T-cell (primary cell): ENCODE data around the gene VAPA. TPM values are rescaled to one million over a fixed set of nuclear protein-coding genes. Genes with fewer than 3 reads are reported as not detected.

Experiments used
- ATAC-seq, 4 experiments: fragments of 200-7000 bp in 3 of 4; fragments of 150-1000 bp in 1 of 4; cut with Tn5 transposase; replicated peaks in 1 of 4; 1 replicate in 3 of 4; 2 replicates in 1 of 4; pipeline ENCODE4 v1.10.0; 2021; ENCODE audit warnings: moderate library complexity in 3 of 4, mild to moderate bottlenecking in 2 of 4, moderate number of reproducible peaks in 1 of 4
- CTCF ChIA-PET, 2 donors: fragments of 300-600 bp; sonication (Branson Sonifier 250); formaldehyde crosslinking; loops; one replicate each; lab custom pipeline; 2022; ENCODE audit warnings: antibody characterized with exemption in 2 of 2; lab: Charles Lee
- POLR2A ChIA-PET, 2 donors: fragments of 300-600 bp; sonication (Branson Sonifier 250); formaldehyde crosslinking; loops; one replicate each; lab custom pipeline; 2022; ENCODE audit warnings: antibody characterized with exemption in 2 of 2; lab: Charles Lee
- DNase-seq, 35 experiments: peaks; one replicate each; pipeline versions ENCODE4 v3.0.0 to v3.0.0-alpha.2; 2013 to 2023
- H3K27ac ChIP-seq: one replicate; pipeline ENCODE4 v1.5.1; 2013; ENCODE audit warnings: low read length
- H3K27me3 ChIP-seq, 2 experiments: replicated peaks in 1 of 2; 1 replicate in 1 of 2; 2 replicates in 1 of 2; pipeline versions ENCODE4 v1.6.1 to v1.7.0; 2013; ENCODE audit warnings: low read length in 1 of 2, mixed read lengths in 1 of 2; ENCODE audit not compliant: control insufficient read depth in 2 of 2, insufficient read depth in 2 of 2; ENCODE audit errors: extremely low read depth in 1 of 2
- H3K36me3 ChIP-seq, 2 donors: 1 replicate in 1 of 2; 2 replicates in 1 of 2; pipeline versions ENCODE4 v1.6.1 to v1.7.0; 2013; ENCODE audit warnings: low read length in 1 of 2; ENCODE audit not compliant: control insufficient read depth in 2 of 2, insufficient read depth in 1 of 2; ENCODE audit errors: extremely low read depth in 1 of 2
- H3K4me1 ChIP-seq, 2 experiments: 1 replicate in 1 of 2; 2 replicates in 1 of 2; pipeline versions ENCODE4 v1.6.1 to v1.7.0; 2013; ENCODE audit warnings: low read length in 2 of 2, mixed read lengths in 1 of 2; ENCODE audit not compliant: insufficient read depth in 2 of 2, control insufficient read depth in 1 of 2; ENCODE audit errors: extremely low read depth in 1 of 2
- H3K4me3 ChIP-seq, 2 donors: 1 replicate in 1 of 2; 2 replicates in 1 of 2; pipeline versions ENCODE4 v1.5.1 to v1.7.0; 2013; ENCODE audit warnings: mild to moderate bottlenecking in 2 of 2, low read length in 1 of 2, moderate library complexity in 1 of 2; ENCODE audit not compliant: control insufficient read depth in 1 of 2; ENCODE audit errors: extremely low read depth in 1 of 2
- H3K9me3 ChIP-seq: 2 replicates; pipeline ENCODE4 v1.7.0; 2013
- H3K27ac Mint-ChIP-seq, 2 donors: one replicate each; pipeline ENCODE4 v1.8.0; 2020 to 2021; ENCODE audit warnings: mild to moderate bottlenecking in 2 of 2, mixed read lengths in 2 of 2
- H3K27me3 Mint-ChIP-seq, 2 donors: one replicate each; pipeline ENCODE4 v1.8.0; 2021 to 2022; ENCODE audit warnings: mixed read lengths in 2 of 2
- H3K36me3 Mint-ChIP-seq: one replicate; pipeline ENCODE4 v1.8.0; 2021; ENCODE audit warnings: mixed read lengths
- H3K4me1 Mint-ChIP-seq, 3 donors: one replicate each; pipeline ENCODE4 v1.8.0; 2020 to 2022; ENCODE audit warnings: mixed read lengths in 3 of 3, mild to moderate bottlenecking in 1 of 3
- H3K4me3 Mint-ChIP-seq, 3 donors: one replicate each; pipeline ENCODE4 v1.8.0; 2020 to 2022; ENCODE audit warnings: mild to moderate bottlenecking in 3 of 3, mixed read lengths in 3 of 3, moderate library complexity in 3 of 3
- H3K9me3 Mint-ChIP-seq, 3 donors: one replicate each; pipeline ENCODE4 v1.8.0; 2020 to 2022; ENCODE audit warnings: mixed read lengths in 3 of 3
- WGBS: methylation state at CpG from one replicate; pipeline ENCODE4 v1.1.5; 2013; ENCODE audit warnings: missing lambda C conversion rate; ENCODE audit not compliant: insufficient coverage; 5-methylcytosine and 5-hydroxymethylcytosine counted together
- total RNA-seq, 35 experiments: library from RNA in 6 of 35; stranded (reverse) in 6 of 35; fragments of 120-200 nt in 1 of 35; gene quantifications; one replicate each; pipeline versions ENCODE4 v1.2.1 to v1.2.4 and lab custom pipeline; 2013 to 2026

Gene VAPA
- 100 to 1,000 TPM; 116 to 157 (median 119) TPM for total RNA-seq
- 137 TPM for total RNA-seq (2013)
- total RNA-seq (lab: John Stamatoyannopoulos, UW), result 125 to 261 (median 176) reads per million in 29 experiments

DNA sequence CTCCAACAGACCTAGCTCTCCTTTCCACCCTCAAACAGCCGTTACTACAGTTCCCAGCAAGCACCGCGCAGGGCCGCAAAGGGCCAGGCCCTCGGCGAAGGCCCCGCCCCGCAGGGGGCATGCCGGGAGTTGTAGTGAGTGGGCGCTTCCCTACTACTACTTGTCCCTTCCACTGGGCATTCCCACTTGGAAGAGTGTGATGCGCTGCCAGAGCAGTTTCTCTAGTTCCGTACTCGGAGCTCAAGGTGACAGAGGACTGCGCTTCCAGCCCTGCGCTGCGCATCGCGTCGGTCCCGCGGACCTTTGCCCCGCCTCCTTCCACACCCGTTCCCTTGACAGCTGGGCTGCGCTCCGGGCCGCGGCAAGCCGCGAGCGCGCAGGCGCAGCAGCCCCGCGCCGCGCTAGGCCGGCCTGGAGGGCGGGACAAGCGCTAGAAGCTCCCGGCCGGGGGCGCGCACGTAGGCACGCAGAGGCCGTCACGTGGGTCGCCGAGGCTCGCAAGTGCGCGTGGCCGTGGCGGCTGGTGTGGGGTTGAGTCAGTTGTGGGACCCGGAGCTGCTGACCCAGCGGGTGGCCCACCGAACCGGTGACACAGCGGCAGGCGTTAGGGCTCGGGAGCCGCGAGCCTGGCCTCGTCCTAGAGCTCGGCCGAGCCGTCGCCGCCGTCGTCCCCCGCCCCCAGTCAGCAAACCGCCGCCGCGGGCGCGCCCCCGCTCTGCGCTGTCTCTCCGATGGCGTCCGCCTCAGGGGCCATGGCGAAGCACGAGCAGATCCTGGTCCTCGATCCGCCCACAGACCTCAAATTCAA lies at the start of gene VAPA:
TSS of gene VAPA (plus strand) at position 491 of the 808 bp plus-strand sequence. CDS start at position 732, 241 bp downstream.
- peak within 1 kb of the TSS; percentile 92 to 99 for H3K27ac Mint-ChIP-seq
- Histone ChIP-seq H3K4me1 (peaks cover 14 to 30% of the 10 kb centered on the region in 2 experiments), H3K27ac (peak within 1 kb of the TSS; percentile 87), H3K9me3 (no peaks in the 10 kb centered on the region), H3K27me3 (no peaks in the 10 kb centered on the region), H3K36me3 (no peaks in the 10 kb centered on the region), H3K4me3 (peak within 1 kb of the TSS; percentile 63 to 81)
- ATAC-seq, result peak; percentile 84 to 89 (median 84)
- WGBS, result under 1% methylated on average over 80 of the region's 87 CpGs
- H3K4me1 Mint-ChIP-seq, result peaks cover 26 to 31% (median 27%) of the 10 kb centered on the region in 3 donors
- peaks cover 0 to 6% of the 10 kb centered on the region in 2 donors for H3K27me3 Mint-ChIP-seq
- no peaks in the 10 kb centered on the region for H3K36me3 Mint-ChIP-seq
- POLR2A ChIA-PET, result interaction anchor here in 1 of 2 donors (0.5 to 0.7 kb wide), 4 partner anchors 14 to 1218 kb away, joined by 3 to 4 read pairs (median 3); no protein-coding TSS in a partner anchor
- H3K4me3 Mint-ChIP-seq, result peak within 1 kb of the TSS; percentile 88 to 89 (median 89)
- CTCF ChIA-PET, result interaction anchor here in 1 of 2 donors (1.1 kb wide), 1 partner anchor 37 kb away, joined by 4 read pairs; no protein-coding TSS in a partner anchor
- DNase-seq, result peak; percentile 87 to 98 (median 92)
- H3K9me3 Mint-ChIP-seq, result no peaks in the 10 kb centered on the region

- WGBS, result 83% methylated on average over 4 of the region's 7 CpGs
These were observed 47.9 kb upstream of the VAPA start for GRCh38 chr18:9865764-9866490.

DNA sequence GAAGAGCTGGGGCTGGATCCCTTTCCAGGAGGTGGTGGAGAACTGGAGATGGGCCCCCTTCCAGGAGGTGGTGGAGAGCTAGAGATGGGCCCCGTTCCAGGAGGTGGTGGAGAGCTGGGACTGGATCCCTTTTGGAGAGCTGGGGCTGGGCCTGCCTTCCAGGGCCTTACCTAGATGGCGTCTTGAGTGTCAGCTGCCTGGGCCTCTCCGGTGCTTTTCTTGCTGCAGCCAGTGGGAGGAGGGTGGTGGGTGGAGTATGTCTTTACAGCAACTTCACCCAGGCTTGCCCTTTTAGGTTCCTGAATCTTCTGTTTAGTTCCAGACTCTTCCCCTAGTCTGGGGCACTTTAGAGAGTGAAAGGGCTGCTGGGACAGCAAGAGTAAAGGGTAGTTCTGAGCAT lies 47.2 kb upstream of the VAPA start:
- Histone ChIP-seq H3K27me3 (peaks cover 0 to 2% of the 10 kb centered on the region in 2 experiments), H3K27ac (no peak overlapping the region), H3K4me1 (no peaks in the 10 kb centered on the region), H3K4me3 (no peak overlapping the region), H3K9me3 (no peaks in the 10 kb centered on the region), H3K36me3 (no peaks in the 10 kb centered on the region)
- no peak for DNase-seq
- Mint-ChIP-seq H3K36me3 (peaks cover 7% of the 10 kb centered on the region), H3K27ac (no peak overlapping the region), H3K4me1 (peaks cover 0 to 8% (median 2%) of the 10 kb centered on the region in 3 donors), H3K27me3 (peaks cover 15 to 23% of the 10 kb centered on the region in 2 donors), H3K9me3 (peaks cover 9 to 21% (median 16%) of the 10 kb centered on the region in 3 donors), H3K4me3 (no peak overlapping the region)
- CTCF ChIA-PET, result interaction anchor here in 1 of 2 donors (0.7 to 0.9 kb wide), 2 partner anchors 90 to 105 kb away, joined by 4 to 5 read pairs; no protein-coding TSS in a partner anchor
- no peak for ATAC-seq
- WGBS, result 60% methylated on average over 1 of the region's 3 CpGs
- POLR2A ChIA-PET, result no interaction called here

More at GRCh38 chr18:9865764-9866490, 47.9 kb upstream of the VAPA start:
- peaks cover 0 to 8% (median 2%) of the 10 kb centered on the region in 3 donors for H3K4me1 Mint-ChIP-seq
- no peak overlapping the region for H3K27ac Mint-ChIP-seq
- POLR2A ChIA-PET, result no interaction called here
- ATAC-seq (no peak), DNase-seq (no peak)
- Histone ChIP-seq H3K4me1 (no peaks in the 10 kb centered on the region), H3K27me3 (peaks cover 0 to 2% of the 10 kb centered on the region in 2 experiments), H3K9me3 (no peaks in the 10 kb centered on the region), H3K4me3 (no peak overlapping the region), H3K27ac (no peak overlapping the region), H3K36me3 (no peaks in the 10 kb centered on the region)
- CTCF ChIA-PET, result interaction anchor here in 1 of 2 donors (0.7 to 0.9 kb wide), 2 partner anchors 89 to 106 kb away, joined by 4 to 5 read pairs; no protein-coding TSS in a partner anchor
- peaks cover 7% of the 10 kb centered on the region for H3K36me3 Mint-ChIP-seq
- peaks cover 9 to 21% (median 16%) of the 10 kb centered on the region in 3 donors for H3K9me3 Mint-ChIP-seq
- H3K4me3 Mint-ChIP-seq, result no peak overlapping the region
- peaks cover 12 to 16% of the 10 kb centered on the region in 2 donors for H3K27me3 Mint-ChIP-seq

GRCh38 chr18:9867071-9867594 lies 46.7 kb upstream of the VAPA start:
- peaks cover 9 to 21% (median 16%) of the 10 kb centered on the region in 3 donors for H3K9me3 Mint-ChIP-seq
- no peak overlapping the region for H3K27ac Mint-ChIP-seq
- WGBS, result no CpG with 5 or more reads among the region's 4 CpGs
- ATAC-seq (no peak), DNase-seq (no peak)
- ChIA-PET CTCF (interaction anchor here in 1 of 2 donors (0.7 kb wide), 1 partner anchor 105 kb away, joined by 5 read pairs; no protein-coding TSS in a partner anchor), POLR2A (no interaction called here)
- peaks cover 16 to 23% of the 10 kb centered on the region in 2 donors for H3K27me3 Mint-ChIP-seq
- no peaks in the 10 kb centered on the region for H3K4me1 ChIP-seq
- H3K36me3 Mint-ChIP-seq, result peaks cover 7% of the 10 kb centered on the region
- H3K4me3 ChIP-seq, result no peak overlapping the region
- H3K4me3 Mint-ChIP-seq, result no peak overlapping the region
- H3K27me3 ChIP-seq, result peaks cover 0 to 2% of the 10 kb centered on the region in 2 experiments
- no peaks in the 10 kb centered on the region for H3K36me3 ChIP-seq
- peaks cover 0 to 8% (median 2%) of the 10 kb centered on the region in 3 donors for H3K4me1 Mint-ChIP-seq
- no peak overlapping the region for H3K27ac ChIP-seq
- no peaks in the 10 kb centered on the region for H3K9me3 ChIP-seq

GRCh38 chr18:9868857-9869714 lies 44.7 kb upstream of the VAPA start:
- H3K4me1 Mint-ChIP-seq, result peaks cover 0 to 8% (median 2%) of the 10 kb centered on the region in 3 donors
- no peak overlapping the region for H3K27ac Mint-ChIP-seq
- WGBS, result 63% methylated on average over 4 of the region's 6 CpGs
- Histone ChIP-seq H3K9me3 (no peaks in the 10 kb centered on the region), H3K4me1 (no peaks in the 10 kb centered on the region), H3K27me3 (peaks cover 0 to 5% of the 10 kb centered on the region in 2 experiments), H3K36me3 (no peaks in the 10 kb centered on the region), H3K4me3 (no peak overlapping the region), H3K27ac (no peak overlapping the region)
- CTCF ChIA-PET, result no interaction called here
- ATAC-seq (no peak), DNase-seq (no peak)
- H3K36me3 Mint-ChIP-seq, result peaks cover 7% of the 10 kb centered on the region
- POLR2A ChIA-PET, result no interaction called here
- H3K27me3 Mint-ChIP-seq, result peaks cover 18 to 32% of the 10 kb centered on the region in 2 donors
- H3K4me3 Mint-ChIP-seq, result no peak overlapping the region
- peaks cover 9 to 21% (median 16%) of the 10 kb centered on the region in 3 donors for H3K9me3 Mint-ChIP-seq
